Measurements from ENCODE around the gene MAGI2.

GRCh38 chr7:78521961-78522360, 931.5 kb downstream of the MAGI2 start:
- TF ChIP-seq, protein P1, sequence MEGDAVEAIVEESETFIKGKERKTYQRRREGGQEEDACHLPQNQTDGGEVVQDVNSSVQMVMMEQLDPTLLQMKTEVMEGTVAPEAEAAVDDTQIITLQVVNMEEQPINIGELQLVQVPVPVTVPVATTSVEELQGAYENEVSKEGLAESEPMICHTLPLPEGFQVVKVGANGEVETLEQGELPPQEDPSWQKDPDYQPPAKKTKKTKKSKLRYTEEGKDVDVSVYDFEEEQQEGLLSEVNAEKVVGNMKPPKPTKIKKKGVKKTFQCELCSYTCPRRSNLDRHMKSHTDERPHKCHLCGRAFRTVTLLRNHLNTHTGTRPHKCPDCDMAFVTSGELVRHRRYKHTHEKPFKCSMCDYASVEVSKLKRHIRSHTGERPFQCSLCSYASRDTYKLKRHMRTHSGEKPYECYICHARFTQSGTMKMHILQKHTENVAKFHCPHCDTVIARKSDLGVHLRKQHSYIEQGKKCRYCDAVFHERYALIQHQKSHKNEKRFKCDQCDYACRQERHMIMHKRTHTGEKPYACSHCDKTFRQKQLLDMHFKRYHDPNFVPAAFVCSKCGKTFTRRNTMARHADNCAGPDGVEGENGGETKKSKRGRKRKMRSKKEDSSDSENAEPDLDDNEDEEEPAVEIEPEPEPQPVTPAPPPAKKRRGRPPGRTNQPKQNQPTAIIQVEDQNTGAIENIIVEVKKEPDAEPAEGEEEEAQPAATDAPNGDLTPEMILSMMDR (IDR thresholded peaks at IDR 0.05), result no peak
- no peak for TF ChIP-seq POLR2A (IDR thresholded peaks at IDR 0.05)
- no peak for TF ChIP-seq EP300 (IDR thresholded peaks at IDR 0.05)
